Measurements from ENCODE around the gene SEMA6D. TPM values are rescaled to one million over a fixed set of nuclear protein-coding genes. Genes with fewer than 3 reads are reported as not detected.

The SEMA6D gene
- total RNA-seq, 5 donors from 2014 or later (not counting 1 experiment from before 2014, with no cell fraction given): 0.06 TPM; not detected in 4

GRCh38 chr15:47806008-47806407 lies 88.7 kb downstream of the SEMA6D start:
- Histone ChIP-seq H3K4me1 (ENCODE audit: control insufficient read depth in 1 of 2, extremely low read depth in 1 of 2, insufficient read depth in 2 of 2, low read length in 2 of 2) (no peaks in the 10 kb centered on the region), H3K27me3 (replicated peaks in 1 of 2; ENCODE audit: control insufficient read depth in 2 of 2, extremely low read depth in 1 of 2, insufficient read depth in 2 of 2, low read length in 1 of 2) (no peaks in the 10 kb centered on the region), H3K4me3 (ENCODE audit: control insufficient read depth in 1 of 2, extremely low read depth in 1 of 2, low read length in 1 of 2) (no peak overlapping the region), H3K36me3 (ENCODE audit: control insufficient read depth in 2 of 2, extremely low read depth in 1 of 2, insufficient read depth in 1 of 2, low read length in 1 of 2) (no peaks in the 10 kb centered on the region), H3K9me3 (no peaks in the 10 kb centered on the region), H3K27ac (ENCODE audit: low read length) (no peak overlapping the region)
- H3K36me3 Mint-ChIP-seq: no peaks in the 10 kb centered on the region
- DNase-seq (no peak), ATAC-seq (replicated peaks in 1 of 4) (no peak)
- WGBS (ENCODE audit: insufficient coverage): no CpG with 5 or more reads among the region's 2 CpGs
- H3K4me3 Mint-ChIP-seq: no peak overlapping the region
- no peaks in the 10 kb centered on the region for H3K9me3 Mint-ChIP-seq
- H3K27me3 Mint-ChIP-seq: no peaks in the 10 kb centered on the region
- no peak overlapping the region for H3K27ac Mint-ChIP-seq
- CTCF ChIA-PET: no interaction called here
- POLR2A ChIA-PET: no interaction called here
- H3K4me1 Mint-ChIP-seq: no peaks in the 10 kb centered on the region

DNA sequence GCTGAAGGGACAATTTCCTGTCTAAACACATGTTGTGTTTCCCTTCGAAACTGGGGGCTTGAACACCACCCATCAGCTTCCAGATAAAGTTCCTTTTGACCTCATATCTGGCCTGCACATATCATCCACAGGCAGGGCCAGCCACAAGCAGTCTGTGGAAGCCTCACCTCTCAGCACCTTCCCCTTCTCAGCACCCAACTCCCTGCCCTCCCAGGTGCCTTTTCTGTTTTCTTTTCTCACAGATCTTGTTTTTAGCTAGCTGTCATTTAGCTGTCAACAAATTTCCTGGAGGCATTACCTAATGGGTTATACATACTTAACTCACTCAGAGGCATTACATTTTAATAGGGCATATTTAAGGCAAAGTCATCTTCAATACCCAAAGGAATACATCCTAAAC lies 93.9 kb downstream of the SEMA6D start:
- DNase-seq (no peak), ATAC-seq (replicated peaks in 1 of 4) (no peak)
- Histone ChIP-seq H3K27ac (ENCODE audit: low read length) (no peak overlapping the region), H3K27me3 (replicated peaks in 1 of 2; ENCODE audit: control insufficient read depth in 2 of 2, extremely low read depth in 1 of 2, insufficient read depth in 2 of 2, low read length in 1 of 2) (no peaks in the 10 kb centered on the region), H3K4me1 (ENCODE audit: control insufficient read depth in 1 of 2, extremely low read depth in 1 of 2, insufficient read depth in 2 of 2, low read length in 2 of 2) (no peaks in the 10 kb centered on the region), H3K36me3 (ENCODE audit: control insufficient read depth in 2 of 2, extremely low read depth in 1 of 2, insufficient read depth in 1 of 2, low read length in 1 of 2) (no peaks in the 10 kb centered on the region), H3K9me3 (no peaks in the 10 kb centered on the region), H3K4me3 (ENCODE audit: control insufficient read depth in 1 of 2, extremely low read depth in 1 of 2, low read length in 1 of 2) (no peak overlapping the region)
- Mint-ChIP-seq H3K27me3 (no peaks in the 10 kb centered on the region), H3K4me3 (no peak overlapping the region), H3K27ac (no peak overlapping the region), H3K4me1 (peaks cover 0 to 4% (median 2%) of the 10 kb centered on the region in 3 donors), H3K36me3 (no peaks in the 10 kb centered on the region), H3K9me3 (no peaks in the 10 kb centered on the region)
- POLR2A ChIA-PET: no interaction called here
- WGBS (ENCODE audit: insufficient coverage): 33% methylated on average over 1 of the region's 1 CpG
- CTCF ChIA-PET: no interaction called here

GRCh38 chr15:47812470-47812999 lies 95.2 kb downstream of the SEMA6D start:
- H3K36me3 ChIP-seq (ENCODE audit: control insufficient read depth in 2 of 2, extremely low read depth in 1 of 2, insufficient read depth in 1 of 2, low read length in 1 of 2): no peaks in the 10 kb centered on the region
- CTCF ChIA-PET: no interaction called here
- H3K36me3 Mint-ChIP-seq: no peaks in the 10 kb centered on the region
- H3K27me3 Mint-ChIP-seq: no peaks in the 10 kb centered on the region
- no peaks in the 10 kb centered on the region for H3K4me1 ChIP-seq (ENCODE audit: control insufficient read depth in 1 of 2, extremely low read depth in 1 of 2, insufficient read depth in 2 of 2, low read length in 2 of 2)
- DNase-seq (no peak), ATAC-seq (replicated peaks in 1 of 4) (no peak)
- no peaks in the 10 kb centered on the region for H3K9me3 ChIP-seq
- H3K9me3 Mint-ChIP-seq: no peaks in the 10 kb centered on the region
- H3K4me3 Mint-ChIP-seq: no peak overlapping the region
- peaks cover 0 to 4% (median 2%) of the 10 kb centered on the region in 3 donors for H3K4me1 Mint-ChIP-seq
- WGBS (ENCODE audit: insufficient coverage): 26% methylated on average over 3 of the region's 4 CpGs
- H3K27me3 ChIP-seq (replicated peaks in 1 of 2; ENCODE audit: control insufficient read depth in 2 of 2, extremely low read depth in 1 of 2, insufficient read depth in 2 of 2, low read length in 1 of 2): no peaks in the 10 kb centered on the region
- POLR2A ChIA-PET: no interaction called here
- H3K4me3 ChIP-seq (ENCODE audit: control insufficient read depth in 1 of 2, extremely low read depth in 1 of 2, low read length in 1 of 2): no peak overlapping the region
- no peak overlapping the region for H3K27ac Mint-ChIP-seq
- H3K27ac ChIP-seq (ENCODE audit: low read length): no peak overlapping the region

- no peak overlapping the region for H3K4me3 ChIP-seq (ENCODE audit: control insufficient read depth in 1 of 2, extremely low read depth in 1 of 2, low read length in 1 of 2)
- CTCF ChIA-PET: no interaction called here
- H3K36me3 ChIP-seq (ENCODE audit: control insufficient read depth in 2 of 2, extremely low read depth in 1 of 2, insufficient read depth in 1 of 2, low read length in 1 of 2): no peaks in the 10 kb centered on the region
- H3K4me1 Mint-ChIP-seq: peaks cover 0 to 4% (median 2%) of the 10 kb centered on the region in 3 donors
- no peak overlapping the region for H3K27ac Mint-ChIP-seq
- no peak overlapping the region for H3K4me3 Mint-ChIP-seq
- no peak overlapping the region for H3K27ac ChIP-seq (ENCODE audit: low read length)
- H3K4me1 ChIP-seq (ENCODE audit: control insufficient read depth in 1 of 2, extremely low read depth in 1 of 2, insufficient read depth in 2 of 2, low read length in 2 of 2): no peaks in the 10 kb centered on the region
- H3K36me3 Mint-ChIP-seq: no peaks in the 10 kb centered on the region
- POLR2A ChIA-PET: interaction anchor here in 1 of 2 donors (0.7 kb wide), 1 partner anchor 17 kb away, joined by 3 read pairs; no protein-coding TSS in a partner anchor
- no peaks in the 10 kb centered on the region for H3K9me3 ChIP-seq
- H3K27me3 Mint-ChIP-seq: peaks cover 4 to 10% of the 10 kb centered on the region in 2 donors
- H3K9me3 Mint-ChIP-seq: no peaks in the 10 kb centered on the region
- ATAC-seq (replicated peaks in 1 of 4): no peak
- DNase-seq: no peak
- WGBS (ENCODE audit: insufficient coverage): 0% methylated on average over 1 of the region's 5 CpGs
- H3K27me3 ChIP-seq (replicated peaks in 1 of 2; ENCODE audit: control insufficient read depth in 2 of 2, extremely low read depth in 1 of 2, insufficient read depth in 2 of 2, low read length in 1 of 2): peaks cover 0 to 2% of the 10 kb centered on the region in 2 experiments
These were observed 96.6 kb downstream of the SEMA6D start for GRCh38 chr15:47813748-47814384.

DNA sequence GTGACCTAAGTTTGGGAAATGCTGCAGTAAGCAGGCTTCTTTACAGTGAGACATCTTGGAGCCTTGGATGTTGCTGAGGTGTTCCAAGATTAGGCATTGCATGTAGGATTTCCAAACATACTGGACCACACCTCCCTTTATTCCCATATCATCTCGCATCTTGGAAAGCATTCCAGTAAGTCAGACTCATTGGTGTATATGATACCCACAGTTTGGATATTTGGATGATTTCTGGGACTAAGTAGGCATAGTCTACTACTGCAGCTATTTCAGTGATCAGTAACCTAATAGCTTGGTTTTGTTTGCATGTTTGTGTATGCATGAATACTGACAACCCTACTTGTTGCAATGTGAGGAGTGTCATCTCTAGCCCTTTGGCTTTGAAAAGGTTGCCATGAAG lies 97.3 kb downstream of the SEMA6D start:
- peaks cover 6 to 10% of the 10 kb centered on the region in 2 donors for H3K27me3 Mint-ChIP-seq
- ChIA-PET POLR2A (no interaction called here), CTCF (no interaction called here)
- Histone ChIP-seq H3K4me1 (ENCODE audit: control insufficient read depth in 1 of 2, extremely low read depth in 1 of 2, insufficient read depth in 2 of 2, low read length in 2 of 2) (no peaks in the 10 kb centered on the region), H3K27ac (ENCODE audit: low read length) (no peak overlapping the region), H3K9me3 (no peaks in the 10 kb centered on the region), H3K27me3 (replicated peaks in 1 of 2; ENCODE audit: control insufficient read depth in 2 of 2, extremely low read depth in 1 of 2, insufficient read depth in 2 of 2, low read length in 1 of 2) (peaks cover 0 to 2% of the 10 kb centered on the region in 2 experiments), H3K36me3 (ENCODE audit: control insufficient read depth in 2 of 2, extremely low read depth in 1 of 2, insufficient read depth in 1 of 2, low read length in 1 of 2) (no peaks in the 10 kb centered on the region), H3K4me3 (ENCODE audit: control insufficient read depth in 1 of 2, extremely low read depth in 1 of 2, low read length in 1 of 2) (no peak overlapping the region)
- no peaks in the 10 kb centered on the region for H3K9me3 Mint-ChIP-seq
- H3K4me1 Mint-ChIP-seq: peaks cover 0 to 4% (median 2%) of the 10 kb centered on the region in 3 donors
- no CpG with 5 or more reads among the region's 1 CpG for WGBS (ENCODE audit: insufficient coverage)
- no peak for ATAC-seq (replicated peaks in 1 of 4)
- H3K27ac Mint-ChIP-seq: no peak overlapping the region
- no peaks in the 10 kb centered on the region for H3K36me3 Mint-ChIP-seq
- H3K4me3 Mint-ChIP-seq: no peak overlapping the region
- no peak for DNase-seq

DNA sequence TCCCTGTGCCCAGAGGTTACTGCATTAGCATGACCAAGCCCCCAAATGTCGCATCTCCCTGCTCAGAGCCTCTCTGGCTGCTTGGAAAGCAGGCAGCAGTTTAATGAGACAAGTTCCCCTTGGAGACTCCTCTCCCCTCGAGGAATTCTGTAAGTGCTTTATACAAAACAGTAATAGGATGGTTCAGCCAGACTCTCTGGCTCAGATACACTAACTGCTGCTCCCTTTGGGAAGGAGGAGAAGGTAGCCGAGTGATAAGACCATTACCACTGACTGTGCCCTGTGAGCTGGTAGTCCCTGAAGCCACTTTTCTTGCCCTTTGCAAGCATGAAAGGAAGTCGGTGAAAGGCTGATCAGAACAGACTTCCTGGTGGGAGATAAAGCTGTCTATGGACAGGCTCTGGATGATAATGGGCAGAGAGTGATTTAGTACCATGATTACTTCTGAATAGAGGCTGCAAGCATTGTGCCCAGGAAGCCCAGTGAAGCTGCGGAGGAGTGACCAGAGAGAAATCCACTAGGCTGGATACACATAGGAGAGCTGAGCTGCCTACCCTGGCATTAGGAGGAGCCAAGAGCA lies 100.8 kb downstream of the SEMA6D start:
- H3K27me3 ChIP-seq (replicated peaks in 1 of 2; ENCODE audit: control insufficient read depth in 2 of 2, extremely low read depth in 1 of 2, insufficient read depth in 2 of 2, low read length in 1 of 2): peaks cover 0 to 2% of the 10 kb centered on the region in 2 experiments
- ATAC-seq (replicated peaks in 1 of 4) (no peak), DNase-seq (no peak)
- H3K9me3 Mint-ChIP-seq: no peaks in the 10 kb centered on the region
- WGBS (ENCODE audit: insufficient coverage): 67% methylated on average over 1 of the region's 5 CpGs
- H3K4me3 Mint-ChIP-seq: no peak overlapping the region
- H3K4me3 ChIP-seq (ENCODE audit: control insufficient read depth in 1 of 2, extremely low read depth in 1 of 2, low read length in 1 of 2): no peak overlapping the region
- ChIA-PET POLR2A (no interaction called here), CTCF (no interaction called here)
- H3K4me1 ChIP-seq (ENCODE audit: control insufficient read depth in 1 of 2, extremely low read depth in 1 of 2, insufficient read depth in 2 of 2, low read length in 2 of 2): no peaks in the 10 kb centered on the region
- no peak overlapping the region for H3K27ac ChIP-seq (ENCODE audit: low read length)
- no peak overlapping the region for H3K27ac Mint-ChIP-seq
- no peaks in the 10 kb centered on the region for H3K9me3 ChIP-seq
- H3K36me3 Mint-ChIP-seq: no peaks in the 10 kb centered on the region
- H3K27me3 Mint-ChIP-seq: peaks cover 8 to 10% of the 10 kb centered on the region in 2 donors
- H3K36me3 ChIP-seq (ENCODE audit: control insufficient read depth in 2 of 2, extremely low read depth in 1 of 2, insufficient read depth in 1 of 2, low read length in 1 of 2): no peaks in the 10 kb centered on the region
- H3K4me1 Mint-ChIP-seq: peaks cover 0 to 4% (median 2%) of the 10 kb centered on the region in 3 donors

Measured in T-cell (primary cell).